ENCODE data around the gene AKAP6. TPM values are rescaled to one million over a fixed set of nuclear protein-coding genes. Genes with fewer than 3 reads are reported as not detected.
"Not testable (repeated sequence)": the region's sequence is repeated elsewhere in the genome, so short reads cannot be mapped to it uniquely, and the experiment has no call there.

The AKAP6 gene
- total RNA-seq, 1 experiment from 2014 or later, result 2.1 TPM

- no peak for DNase-seq (ENCODE audit: low read depth)
These were observed 118.3 kb downstream of the AKAP6 start for GRCh38 chr14:32447371-32447770.

GRCh38 chr14:32449648-32450047, 120.5 kb downstream of the AKAP6 start:
- no peak for DNase-seq (ENCODE audit: low read depth)

- no peak for DNase-seq (ENCODE audit: low read depth)
These were observed 122.0 kb downstream of the AKAP6 start for GRCh38 chr14:32450919-32451675.

GRCh38 chr14:32453857-32454810, 125.0 kb downstream of the AKAP6 start:
- DNase-seq (ENCODE audit: low read depth), result no peak

GRCh38 chr14:32457213-32457920, 128.3 kb downstream of the AKAP6 start:
- no peak for DNase-seq (ENCODE audit: low read depth)

- DNase-seq (ENCODE audit: low read depth), result no peak
These were observed 129.6 kb downstream of the AKAP6 start for GRCh38 chr14:32458720-32459119.

GRCh38 chr14:32460267-32460666, 131.2 kb downstream of the AKAP6 start:
- DNase-seq (ENCODE audit: low read depth), result no peak

GRCh38 chr14:32462553-32462952, 133.5 kb downstream of the AKAP6 start:
- not testable (repeated sequence) for DNase-seq (ENCODE audit: low read depth)

- DNase-seq (ENCODE audit: low read depth), result peak; percentile 50
These were observed 139.9 kb downstream of the AKAP6 start for GRCh38 chr14:32468955-32469354.

- DNase-seq (ENCODE audit: low read depth), result no peak
These were observed 140.5 kb downstream of the AKAP6 start for GRCh38 chr14:32469388-32470160.

- no peak for DNase-seq (ENCODE audit: low read depth)
These were observed 141.1 kb downstream of the AKAP6 start for GRCh38 chr14:32470161-32470715.

- DNase-seq (ENCODE audit: low read depth), result no peak
These were observed 142.1 kb downstream of the AKAP6 start for GRCh38 chr14:32471181-32471580.

GRCh38 chr14:32472076-32472475, 143.0 kb downstream of the AKAP6 start:
- DNase-seq (ENCODE audit: low read depth), result no peak

- DNase-seq (ENCODE audit: low read depth), result peak; percentile 18
These were observed 143.7 kb downstream of the AKAP6 start for GRCh38 chr14:32472512-32473463.

GRCh38 chr14:32473464-32473855, 144.4 kb downstream of the AKAP6 start:
- peak; percentile 20 for DNase-seq (ENCODE audit: low read depth)

- no peak for DNase-seq (ENCODE audit: low read depth)
These were observed 145.5 kb downstream of the AKAP6 start for GRCh38 chr14:32474478-32475195.

GRCh38 chr14:32476532-32476931, 147.4 kb downstream of the AKAP6 start:
- DNase-seq (ENCODE audit: low read depth), result no peak

- DNase-seq (ENCODE audit: low read depth), result no peak
These were observed 148.3 kb downstream of the AKAP6 start for GRCh38 chr14:32477396-32477795.

GRCh38 chr14:32478050-32478449, 149.0 kb downstream of the AKAP6 start:
- no peak for DNase-seq (ENCODE audit: low read depth)

Data from Daoy (cell line).